NCI-H69 (cell line): Measurements from ENCODE around the gene TMEM89.

Experiments used
- DNase-seq: peaks from one replicate; lab custom pipeline; 2025; lab: John Stamatoyannopoulos, UW

Gene TMEM89

GRCh38 chr3:48641396-48641795, 19.8 kb upstream of the TMEM89 start:
- no peak for DNase-seq

DNA sequence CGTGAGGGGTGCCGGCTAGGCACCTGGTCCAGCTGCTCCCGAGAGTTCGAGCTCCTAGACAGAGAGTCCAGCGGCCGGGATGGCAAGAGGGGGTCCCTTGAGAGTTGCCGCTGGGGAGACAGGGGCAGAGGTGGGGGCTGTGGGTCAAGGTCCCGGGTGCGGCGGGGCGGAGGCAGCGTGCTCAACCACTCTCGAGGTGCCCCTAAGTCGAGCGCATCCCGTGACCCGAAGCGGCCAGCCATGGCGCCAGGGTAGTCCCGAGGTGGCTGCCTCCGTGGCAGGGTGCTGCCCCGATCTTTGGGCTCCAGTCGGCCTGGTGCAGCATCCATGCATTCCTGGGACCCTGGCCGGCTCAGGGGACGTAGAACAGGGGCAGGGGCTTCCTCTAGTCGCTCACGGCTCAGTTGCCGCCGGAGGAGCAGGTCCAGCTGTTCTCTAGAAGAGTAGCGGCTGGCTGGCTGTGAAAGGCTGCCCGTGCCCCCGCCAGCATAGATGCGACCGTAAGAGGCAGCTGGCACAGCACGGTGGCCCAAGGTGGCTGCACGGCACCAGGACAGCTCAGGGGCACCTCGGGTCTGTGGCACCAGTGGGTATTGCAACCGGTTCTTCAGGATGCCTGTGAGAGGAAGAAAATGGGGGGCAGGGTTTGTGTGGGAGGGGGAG, 18.5 kb upstream of the TMEM89 start:
- DNase-seq, result no peak

- DNase-seq, result no peak
Observed at GRCh38 chr3:48637305-48637704, 15.7 kb upstream of the TMEM89 start.

GRCh38 chr3:48636149-48636655, 14.6 kb upstream of the TMEM89 start:
- no peak for DNase-seq

DNA sequence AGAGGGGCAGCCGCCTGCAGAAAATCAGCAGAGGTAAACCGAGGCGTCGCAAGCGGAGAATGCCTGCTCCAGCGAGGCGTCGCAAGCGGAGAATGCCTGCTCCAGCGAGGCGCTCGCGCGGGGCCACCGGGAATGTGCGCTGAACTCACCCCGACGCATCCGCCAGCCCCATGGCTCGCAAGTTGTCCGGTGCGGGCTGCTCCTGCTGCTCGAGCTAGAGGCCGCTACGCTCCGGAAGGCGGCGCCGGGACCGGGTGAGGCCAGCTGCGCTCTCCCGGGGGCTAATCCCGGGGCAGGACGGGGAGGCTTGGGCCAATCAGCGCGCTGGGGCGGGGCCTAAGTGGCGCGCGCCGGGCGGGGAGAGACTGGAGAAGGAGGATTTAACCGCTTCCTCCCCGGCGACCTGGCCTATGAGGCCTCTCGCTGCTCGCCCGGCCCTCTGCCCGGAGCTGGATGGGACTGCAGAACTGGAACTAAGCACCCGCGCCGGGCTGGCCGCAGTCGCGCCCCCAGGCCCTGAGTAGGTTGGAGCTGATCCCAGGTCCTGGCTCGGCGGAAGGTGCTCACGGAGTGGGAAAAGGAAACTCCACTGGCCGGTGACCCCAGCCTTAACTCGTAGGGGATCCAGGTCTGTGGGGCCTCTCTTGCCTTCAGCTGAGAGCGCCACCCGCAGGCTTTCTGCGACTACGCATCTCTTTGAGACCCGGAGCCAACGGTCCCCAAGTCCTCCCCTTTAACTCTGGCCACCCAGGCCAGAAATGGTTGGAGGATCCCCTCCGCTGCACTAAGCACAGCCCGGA, 13.9 kb upstream of the TMEM89 start, which contains the start of gene SLC26A6:
Gene SLC26A6 (minus strand): TSS at position 240 of the 800 bp plus-strand sequence. CDS start 68 bp downstream, at position 172.
- DNase-seq, result peak; percentile 95

GRCh38 chr3:48634661-48635221, 13.2 kb upstream of the TMEM89 start:
- DNase-seq, result peak; percentile 44

DNA sequence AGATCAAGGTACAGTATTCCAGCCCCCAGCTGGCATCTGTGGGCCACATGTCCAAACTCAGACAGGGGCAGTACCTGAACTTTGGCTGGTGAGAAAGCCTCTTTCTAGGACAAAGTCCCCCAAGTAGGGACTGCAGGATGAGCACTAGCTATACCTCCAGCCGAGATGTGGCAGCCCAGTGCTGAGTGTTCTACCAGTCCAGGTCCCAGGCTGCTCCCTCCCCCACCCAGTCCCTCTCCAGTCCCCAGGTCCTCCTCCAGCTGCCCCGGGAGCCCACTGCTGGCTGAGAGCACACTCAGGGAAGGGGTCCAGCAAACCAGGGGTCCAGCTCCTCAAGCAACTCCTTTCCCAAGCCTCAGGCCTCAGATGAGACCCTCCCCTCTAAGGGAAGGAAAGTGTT, 12.2 kb upstream of the TMEM89 start:
- DNase-seq, result no peak

- no peak for DNase-seq
Observed at GRCh38 chr3:48633256-48633655, 11.7 kb upstream of the TMEM89 start.

DNA sequence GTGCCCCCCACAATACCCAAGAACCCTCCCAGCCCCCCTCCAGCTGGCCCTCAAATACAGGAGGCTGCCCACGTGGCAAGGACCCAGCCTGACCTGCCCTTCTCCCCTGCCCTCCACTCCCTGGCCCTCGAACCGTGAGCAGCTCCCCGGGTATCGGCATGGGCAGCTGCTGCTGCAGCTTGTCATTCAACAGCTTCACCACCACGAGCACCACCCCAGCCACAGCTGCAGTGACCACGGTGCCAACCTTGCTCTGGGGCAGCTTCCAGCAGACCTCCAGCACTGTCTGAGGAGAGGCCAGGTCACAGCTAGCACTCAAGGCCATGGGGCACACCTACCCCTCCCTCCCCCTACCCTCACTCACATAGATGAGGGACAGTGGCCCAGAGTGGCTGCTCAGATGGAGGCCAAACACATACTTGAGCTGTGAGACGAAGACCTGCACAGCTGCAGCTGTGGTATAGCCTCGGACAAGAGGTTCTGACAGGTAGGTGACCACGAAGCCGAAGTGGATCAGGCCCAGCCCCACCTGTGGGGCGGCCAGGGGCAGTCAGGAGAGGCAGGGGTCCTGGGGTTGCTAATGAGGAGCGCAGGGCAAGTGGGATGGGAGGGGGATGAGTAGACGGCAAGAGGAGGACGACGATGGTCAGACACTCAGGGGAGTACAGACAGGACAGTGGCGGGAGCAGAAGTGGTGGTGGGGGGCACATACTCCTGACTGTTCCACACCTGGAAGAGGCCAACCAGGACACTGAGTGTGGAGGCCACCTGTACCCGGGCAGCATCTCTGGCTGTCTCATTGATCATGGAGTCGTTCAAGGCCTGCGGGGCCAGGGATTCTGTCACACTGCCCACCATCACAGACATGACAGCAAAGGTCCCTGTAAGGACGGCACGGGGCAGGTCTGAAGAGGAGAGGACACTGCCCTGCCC, 10.2 kb upstream of the TMEM89 start:
- no peak for DNase-seq

GRCh38 chr3:48630833-48631232, 9.3 kb upstream of the TMEM89 start:
- no peak for DNase-seq

GRCh38 chr3:48630407-48630806, 8.8 kb upstream of the TMEM89 start:
- no peak for DNase-seq

DNA sequence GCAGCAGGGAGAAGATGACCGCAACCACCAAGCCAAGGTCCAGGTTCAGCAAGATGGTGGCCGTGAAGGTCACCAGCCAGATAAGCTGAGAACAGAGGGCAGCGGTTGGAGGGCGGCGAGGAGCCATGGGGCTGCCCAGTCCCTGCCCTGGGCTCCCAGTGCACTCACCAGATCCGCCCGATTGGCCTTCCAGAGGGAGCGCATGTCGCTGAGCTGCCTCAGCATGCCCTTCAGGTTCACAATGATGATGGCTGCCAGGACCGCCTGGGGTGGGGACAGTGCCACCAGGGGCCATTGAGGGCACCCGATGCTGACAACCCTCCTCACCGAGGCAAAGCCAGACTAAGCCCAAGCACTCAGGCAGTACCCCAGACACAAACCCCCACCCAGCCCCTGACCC, 8.3 kb upstream of the TMEM89 start:
- DNase-seq, result no peak

- no peak for DNase-seq
Observed at GRCh38 chr3:48628277-48629017, 6.9 kb upstream of the TMEM89 start.

GRCh38 chr3:48625600-48625999, 4.0 kb upstream of the TMEM89 start:
- DNase-seq, result no peak

DNA sequence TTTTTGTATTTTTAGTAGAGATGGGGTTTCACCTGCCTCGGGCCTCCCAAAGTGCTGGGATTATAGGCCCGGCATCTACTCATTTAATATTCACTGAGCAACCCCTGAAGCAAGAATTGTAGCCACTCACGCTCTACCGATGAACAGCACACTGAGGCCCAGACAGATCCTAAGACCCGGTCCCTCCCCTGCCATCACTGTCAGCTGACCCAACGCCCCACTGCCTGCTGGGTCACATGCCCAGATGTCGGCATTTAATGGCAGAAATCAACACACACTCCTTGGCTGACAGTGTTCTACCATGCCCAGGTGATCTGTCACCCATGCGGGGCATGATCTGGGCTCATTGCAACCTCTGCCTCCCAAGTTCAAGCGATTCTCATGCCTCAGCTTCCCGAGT, 3.2 kb upstream of the TMEM89 start:
- no peak for DNase-seq

GRCh38 chr3:48623851-48624547, 2.4 kb upstream of the TMEM89 start:
- DNase-seq, result peak; percentile 81

GRCh38 chr3:48619541-48620524, 1.7 kb downstream of the TMEM89 start:
- DNase-seq, result no peak

DNA sequence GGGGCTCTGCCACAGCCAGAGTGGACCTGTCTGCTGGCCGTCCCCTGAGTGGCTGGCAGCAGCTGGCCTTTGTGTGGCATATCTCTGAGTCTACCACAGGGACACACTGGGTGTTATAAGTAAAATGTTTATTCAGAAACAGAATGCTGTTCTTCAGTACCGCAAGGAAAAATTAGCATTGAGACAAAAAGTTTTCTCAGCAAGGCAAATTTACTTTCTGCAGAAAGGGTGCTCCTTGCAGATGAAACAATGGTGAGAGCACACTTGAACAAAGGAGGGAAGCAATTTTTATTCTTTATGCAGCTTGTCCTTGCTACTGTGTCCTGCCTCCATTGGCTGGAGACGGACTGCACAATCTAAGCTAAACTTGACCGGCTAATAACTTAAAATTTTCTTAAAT, 4.0 kb downstream of the TMEM89 start:
- no peak for DNase-seq

DNA sequence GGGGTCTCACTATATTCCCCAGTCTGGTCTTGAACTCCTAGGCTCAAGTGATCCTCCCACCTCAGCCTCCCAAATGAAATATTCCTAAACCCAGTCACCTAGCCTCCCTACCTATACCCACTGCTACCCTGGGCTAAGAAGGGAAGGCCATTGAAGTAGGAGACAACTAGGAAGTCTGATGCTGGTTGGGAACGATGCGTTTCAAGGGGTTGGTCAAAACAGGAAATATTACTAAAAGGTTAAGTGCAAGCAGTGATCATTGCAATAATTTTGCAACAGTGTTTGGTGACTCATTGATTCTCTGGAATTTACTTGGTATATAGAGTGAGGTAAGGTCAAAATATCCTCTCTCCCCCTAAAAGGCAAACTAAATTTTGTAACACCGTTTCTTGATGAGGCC, 7.5 kb downstream of the TMEM89 start:
- DNase-seq, result no peak
